ENCODE results near the gene ATP23.

ATP23 gene

GRCh38 chr12:57983858-57984505, 42.6 kb downstream of the ATP23 start:
- no peak for DNase-seq

GRCh38 chr12:57984629-57985151, 43.3 kb downstream of the ATP23 start:
- no peak for DNase-seq

GRCh38 chr12:57985685-57986084, 44.3 kb downstream of the ATP23 start:
- DNase-seq: no peak

- no peak for DNase-seq
Measured at GRCh38 chr12:57989838-57990237, 48.5 kb downstream of the ATP23 start.

DNA sequence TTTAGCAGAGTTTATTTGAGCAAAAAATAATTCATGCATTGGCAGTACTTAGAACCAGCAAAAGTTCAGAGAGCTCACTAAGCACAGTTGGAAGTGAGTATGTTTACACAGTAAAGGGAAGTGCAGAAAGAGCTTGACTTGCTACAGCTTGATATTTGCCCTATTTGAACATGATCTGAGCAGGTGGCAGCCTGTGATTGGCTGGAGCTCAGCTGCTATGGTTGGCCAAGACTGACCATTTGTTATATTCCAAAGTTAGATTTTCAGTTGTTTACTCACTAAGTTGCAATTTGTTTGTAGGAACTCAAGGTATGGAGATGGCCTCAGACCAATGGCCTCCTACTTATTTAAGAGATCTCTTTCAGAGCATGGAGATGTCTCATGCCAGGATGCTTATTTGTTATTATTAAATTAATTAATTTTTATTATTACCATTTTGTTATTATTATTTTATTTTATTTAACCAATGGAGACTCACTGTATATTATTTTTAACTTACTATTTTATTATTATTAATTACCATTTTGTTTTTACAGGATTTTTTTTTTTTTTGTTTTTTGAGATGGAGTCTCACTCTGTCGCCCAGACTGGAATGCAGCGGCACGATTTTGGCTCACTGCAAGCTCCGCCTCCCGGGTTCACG, 49.0 kb downstream of the ATP23 start:
- DNase-seq: no peak

- no peak for DNase-seq
Measured at GRCh38 chr12:57992001-57992400, 50.6 kb downstream of the ATP23 start.

DNA sequence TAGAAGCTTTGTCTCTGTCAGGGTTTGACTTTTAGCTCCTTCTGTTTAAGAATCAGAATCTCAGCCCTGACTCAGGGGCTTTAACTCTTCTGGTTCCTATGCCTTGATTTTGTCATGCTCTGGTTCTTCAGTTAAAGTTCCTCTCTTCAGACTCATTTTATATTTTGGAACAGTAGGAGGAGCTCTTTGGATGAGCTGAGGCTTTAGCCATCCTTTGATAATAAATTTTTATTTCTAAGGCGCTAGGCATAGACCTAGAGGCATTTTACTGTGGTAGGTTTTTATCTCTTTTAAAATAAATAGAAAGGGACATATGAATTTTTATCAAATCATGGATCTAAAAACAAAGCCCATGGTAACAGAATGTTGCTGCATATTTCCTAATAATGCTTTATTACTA, 51.7 kb downstream of the ATP23 start:
- DNase-seq: no peak

DNA sequence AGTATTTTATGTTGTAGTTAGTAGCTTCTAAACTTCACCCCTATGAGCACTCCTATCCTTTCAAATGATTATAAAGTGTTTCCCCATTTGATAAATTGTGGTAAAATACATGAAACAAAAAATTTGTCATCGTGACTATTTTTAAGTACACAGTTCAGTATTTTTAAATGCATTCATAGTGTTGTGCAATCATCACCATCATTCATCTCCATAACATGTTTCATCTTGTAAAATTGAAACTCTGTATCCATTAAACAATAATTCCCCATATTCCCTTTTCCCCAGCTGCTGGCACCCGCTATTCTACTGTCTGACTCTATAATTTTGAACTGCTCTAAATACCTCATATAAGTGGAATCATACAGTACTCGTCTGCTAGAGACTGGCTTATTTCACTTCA, 52.5 kb downstream of the ATP23 start:
- DNase-seq: no peak

- DNase-seq: no peak
Measured at GRCh38 chr12:57996520-57996919, 55.2 kb downstream of the ATP23 start.

- no peak for DNase-seq
Measured at GRCh38 chr12:57998251-57998650, 56.9 kb downstream of the ATP23 start.

DNA sequence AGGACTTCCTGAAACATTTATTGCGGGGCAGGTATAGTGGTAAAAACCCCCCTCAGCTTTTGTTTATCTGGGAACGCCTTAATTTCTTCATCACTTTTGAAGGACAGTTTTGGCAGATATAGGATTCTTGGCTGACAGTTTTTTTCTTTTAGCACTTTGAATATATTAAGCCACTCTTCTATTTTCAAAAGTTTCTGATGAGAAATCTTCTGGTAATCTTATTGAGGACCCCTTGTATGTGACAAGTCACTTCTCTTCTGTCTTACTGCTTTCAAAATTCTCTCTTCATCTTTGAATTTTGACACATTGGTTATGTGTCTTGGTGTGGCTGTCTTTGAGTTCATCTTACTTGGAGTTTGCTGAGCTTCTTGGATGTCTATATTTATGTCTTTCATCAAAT, 59.1 kb downstream of the ATP23 start:
- no peak for DNase-seq

DNA sequence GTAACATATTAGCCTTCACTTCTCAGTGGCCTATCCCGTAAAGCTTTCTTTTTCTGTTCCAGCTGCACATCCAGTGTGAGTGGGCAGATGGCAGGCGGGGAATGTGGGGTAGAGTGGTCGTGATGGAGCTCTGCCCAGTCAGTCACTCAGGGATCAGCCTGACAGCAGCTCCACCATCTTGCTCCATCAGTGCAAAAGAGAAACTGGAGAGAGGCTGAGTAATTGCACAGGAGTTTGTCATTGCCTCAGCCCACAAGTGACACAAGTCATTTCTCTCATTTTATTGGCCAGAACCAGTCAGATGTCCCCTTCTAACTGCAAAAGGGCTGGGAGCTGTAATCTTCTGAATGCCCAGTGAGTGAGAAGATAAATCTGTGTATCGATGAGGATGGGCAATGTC, 66.5 kb downstream of the ATP23 start:
- no peak for DNase-seq

- no peak for DNase-seq
Measured at GRCh38 chr12:58008634-58009033, 67.3 kb downstream of the ATP23 start.

All from activated T-cell treated with anti-CD3 and anti-CD28 coated beads, Interleukin-2, amount 50 U/mL, for 48 hours (primary cell).